Body of pancreas (tissue), 4 donors: Measurements from ENCODE around the gene KRT75. TPM values are rescaled to one million over a fixed set of nuclear protein-coding genes. Genes with fewer than 3 reads are reported as not detected.

ENCODE experiments used
- ATAC-seq: fragments of 150-250 bp; one replicate; pipeline ENCODE4 v1.9.1; 2016
- DNase-seq, 4 donors: peaks; one replicate each; pipeline ENCODE4 v3.0.0-alpha.2; 2019
- H3K27ac ChIP-seq, 4 donors: fragments of 200-600 bp; sonication (generic); 1 replicate in 3 of 4; 2 replicates in 1 of 4; pipeline versions ENCODE4 v1.5.1 to v1.6.1; 2016 to 2019; ENCODE audit warnings: mild to moderate bottlenecking in 1 of 4, mixed read lengths in 1 of 4, moderate library complexity in 1 of 4
- H3K27me3 ChIP-seq, 2 donors: fragments of 200-600 bp; sonication (generic); one replicate each; pipeline ENCODE4 v1.6.0; 2016; ENCODE audit warnings: mild to moderate bottlenecking in 1 of 2
- H3K36me3 ChIP-seq, 2 donors: fragments of 200-600 bp; sonication (generic); replicated peaks in 1 of 2; 2 replicates each; pipeline ENCODE4 v1.5.1; 2016; ENCODE audit warnings: low read depth in 2 of 2; ENCODE audit not compliant: insufficient read depth in 1 of 2
- H3K4me1 ChIP-seq: fragments of 200-600 bp; sonication (generic); one replicate; pipeline ENCODE4 v1.6.0; 2016
- H3K4me3 ChIP-seq, 2 donors: fragments of 200-600 bp; sonication (generic); 1 replicate in 1 of 2; 2 replicates in 1 of 2; pipeline ENCODE4 v1.5.1; 2016 to 2019
- H3K9me3 ChIP-seq, 3 donors: fragments of 200-600 bp; sonication (generic); 1 replicate in 2 of 3; 2 replicates in 1 of 3; pipeline ENCODE4 v1.5.1; 2016
- CTCF ChIP-seq, 7 experiments: fragments of 450-650 bp in 4 of 7; fragments of 200-600 bp in 3 of 7; sonication (generic) in 3 of 7; IDR thresholded peaks; one replicate each; pipeline ENCODE4 v1.5.1; 2016 to 2019; ENCODE audit warnings: antibody characterized with exemption in 7 of 7
- POLR2A ChIP-seq, 3 donors: fragments of 450-650 bp; IDR thresholded peaks; one replicate each; pipeline ENCODE4 v1.6.1; 2016; ENCODE audit warnings: antibody characterized with exemption in 3 of 3, mild to moderate bottlenecking in 2 of 3
- WGBS, 2 donors: methylation state at CpG; one replicate each; pipeline ENCODE4 v1.1.5; 2017; 5-methylcytosine and 5-hydroxymethylcytosine counted together
- intact Hi-C: fragments of 100-400 bp; cut with DNase I; formaldehyde crosslinking; loops from one replicate; pipeline ENCODE4 v1.15.1; 2023
- total RNA-seq, 2 donors: library from RNA; depleted of rRNA; stranded (reverse); fragments of >200 nt; gene quantifications; one replicate each; pipeline ENCODE4 v1.1.0, GENCODE V29; 2016

Gene KRT75
- total RNA-seq, 2 donors from 2014 or later = not detected

DNA sequence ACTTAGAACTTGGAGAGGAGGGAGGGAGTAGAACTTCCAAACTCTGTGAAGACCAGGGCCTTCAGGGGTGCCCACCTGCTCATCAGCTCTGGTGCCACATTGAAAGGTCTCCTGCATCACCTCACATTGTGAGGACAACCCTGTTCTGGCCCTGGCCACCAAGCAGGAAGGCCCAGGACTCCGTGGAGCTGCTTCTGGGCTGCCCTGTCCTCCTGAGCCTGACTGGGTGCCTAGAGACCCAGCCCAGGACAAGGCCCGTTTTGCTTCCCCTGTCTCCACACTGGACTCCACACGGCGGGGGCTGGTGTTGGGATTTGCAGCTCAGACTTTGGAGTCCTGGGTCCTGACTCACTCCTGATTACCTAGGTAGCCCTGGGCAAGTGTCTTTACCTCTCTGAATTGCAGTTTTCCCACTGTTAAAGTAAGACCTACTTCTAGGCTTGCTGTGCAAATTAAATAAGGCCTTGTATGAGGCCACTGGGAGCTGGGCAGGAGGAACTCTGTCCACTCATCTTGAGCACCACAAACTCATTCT is 15.5 kb downstream of the KRT75 start:
- ATAC-seq = no peak
- no peak overlapping the region for H3K4me3 ChIP-seq
- intact Hi-C loops = no loop called here

GRCh38 chr12:52417740-52418139 is 16.4 kb downstream of the KRT75 start:
- DNase-seq = no peak
- H3K27ac ChIP-seq = no peak overlapping the region
- WGBS, 2 donors = 76 to 93% methylated on average over 2 of the region's 2 CpGs
- TF ChIP-seq CTCF (IDR thresholded peaks at IDR 0.05) = no peak
- intact Hi-C loops = no loop called here
- H3K27me3 ChIP-seq = no peaks in the 10 kb centered on the region
- H3K4me1 ChIP-seq = no peaks in the 10 kb centered on the region
- no peaks in the 10 kb centered on the region for H3K36me3 ChIP-seq
- no peak for ATAC-seq
- no peaks in the 10 kb centered on the region for H3K9me3 ChIP-seq
- no peak overlapping the region for H3K4me3 ChIP-seq

More for the DNA sequence above, 15.5 kb downstream of the KRT75 start:
- H3K36me3 ChIP-seq = no peaks in the 10 kb centered on the region
- 68 to 78% methylated on average over 4 of the region's 4 CpGs for WGBS, 2 donors
- H3K4me1 ChIP-seq = no peaks in the 10 kb centered on the region
- no peaks in the 10 kb centered on the region for H3K9me3 ChIP-seq
- H3K27me3 ChIP-seq = no peaks in the 10 kb centered on the region
- no peak for DNase-seq
- no peak overlapping the region for H3K27ac ChIP-seq
- TF ChIP-seq POLR2A (IDR thresholded peaks at IDR 0.05) = no peak
- TF ChIP-seq CTCF (IDR thresholded peaks at IDR 0.05) = no peak

GRCh38 chr12:52416795-52417194 is 17.4 kb downstream of the KRT75 start:
- no peak for TF ChIP-seq CTCF (IDR thresholded peaks at IDR 0.05)
- no peak for TF ChIP-seq POLR2A (IDR thresholded peaks at IDR 0.05)
- 77 to 92% methylated on average over 1 of the region's 1 CpG for WGBS, 2 donors
- no peak for DNase-seq
- ATAC-seq = no peak
- Histone ChIP-seq H3K4me1 (no peaks in the 10 kb centered on the region), H3K27me3 (no peaks in the 10 kb centered on the region), H3K36me3 (no peaks in the 10 kb centered on the region), H3K9me3 (no peaks in the 10 kb centered on the region), H3K27ac (no peak overlapping the region), H3K4me3 (no peak overlapping the region)
- intact Hi-C loops = no loop called here

- TF ChIP-seq CTCF (IDR thresholded peaks at IDR 0.05) = no peak
- no peak for TF ChIP-seq POLR2A (IDR thresholded peaks at IDR 0.05)
- Histone ChIP-seq H3K27ac (no peak overlapping the region), H3K4me1 (no peaks in the 10 kb centered on the region), H3K4me3 (no peak overlapping the region), H3K36me3 (no peaks in the 10 kb centered on the region), H3K27me3 (no peaks in the 10 kb centered on the region), H3K9me3 (no peaks in the 10 kb centered on the region)
- intact Hi-C loops = no loop called here
- 43 to 65% methylated on average over 6 to 10 of the region's 10 CpGs for WGBS, 2 donors
- peak; percentile 71 for ATAC-seq
- DNase-seq = peak; percentile 19 to 57 (median 28)
These were observed 18.1 kb downstream of the KRT75 start for GRCh38 chr12:52415870-52416750.
